A549 (cell line): ENCODE measurements around the gene DNAJC7. TPM values are rescaled to one million over a fixed set of nuclear protein-coding genes. Genes with fewer than 3 reads are reported as not detected.

ENCODE experiments used
- ATAC-seq, 2 experiments: fragments of 200-7000 bp in 1 of 2; fragments of >200 bp in 1 of 2; cut with Nextera tagmentation in 1 of 2; cut with Tn5 transposase in 1 of 2; 3 replicates each; pipeline versions ENCODE4 v1.8.0 to v1.9.1; 2018 to 2020; ENCODE audit warnings: mild to moderate bottlenecking in 1 of 2, moderate library complexity in 1 of 2
- CTCF ChIA-PET: fragments of 300-600 bp; sonication (Branson Sonifier 250); formaldehyde crosslinking; extraction: SDS; loops from one replicate; lab custom pipeline; 2021; ENCODE audit warnings: antibody characterized with exemption, inconsistent platforms; lab: Yijun Ruan, JAX
- POLR2A ChIA-PET: fragments of 350-600 bp; formaldehyde crosslinking; extraction: SDS; loops from one replicate; lab custom pipeline; 2021; ENCODE audit warnings: antibody characterized with exemption, inconsistent platforms; lab: Yijun Ruan, JAX
- DNase-seq, 2 experiments: peaks; one replicate each; pipeline versions ENCODE4 v3.0.0 to v3.0.0-alpha.2; 2011 to 2016; ENCODE audit warnings: low read depth in 1 of 2, low spot score in 1 of 2
- FAIRE-seq: peaks from 2 replicates; lab custom pipeline; 2011; peaks lifted over from hg19 to GRCh38; lab: Jason Lieb, UNC
- H3K27ac ChIP-seq, 2 experiments: fragments of >200 bp; sonication (Bioruptor Twin); formaldehyde crosslinking; 3 replicates each; pipeline ENCODE4 v1.5.1; 2016 to 2017
- H3K4me1 ChIP-seq: fragments of >200 bp; sonication (Bioruptor Twin); formaldehyde crosslinking; 3 replicates; pipeline ENCODE4 v1.6.1; 2016
- H3K4me2 ChIP-seq: fragments of >200 bp; sonication (Bioruptor Twin); formaldehyde crosslinking; 3 replicates; pipeline ENCODE4 v1.6.1; 2016
- H3K4me3 ChIP-seq: fragments of >200 bp; sonication (Bioruptor Twin); formaldehyde crosslinking; 3 replicates; pipeline ENCODE4 v1.5.1; 2016
- H3K9me3 ChIP-seq: fragments of >200 bp; sonication (Bioruptor Twin); formaldehyde crosslinking; 3 replicates; pipeline ENCODE4 v1.6.1; 2016
- CBX2 ChIP-seq: fragments of 200-600 bp; sonication (generic); IDR thresholded peaks from 2 replicates; pipeline ENCODE4 v1.6.1; 2016; ENCODE audit warnings: low read depth, mild to moderate bottlenecking, borderline replicate concordance
- CBX8 ChIP-seq: fragments of 200-600 bp; sonication (generic); IDR thresholded peaks from 2 replicates; pipeline ENCODE4 v1.6.1; 2016
- CHD4 ChIP-seq: fragments of 200-600 bp; sonication (generic); IDR thresholded peaks from 2 replicates; pipeline ENCODE4 v1.6.1; 2016; ENCODE audit warnings: antibody characterized with exemption, mild to moderate bottlenecking, borderline replicate concordance
- EHF ChIP-seq: fragments of 250-450 bp; sonication (Bioruptor Pico); IDR thresholded peaks from 2 replicates; pipeline ENCODE4 v1.5.0; 2020; ENCODE audit warnings: mild to moderate bottlenecking
- EP300 ChIP-seq, 2 experiments: fragments of >200 bp; sonication (Bioruptor Twin); formaldehyde crosslinking; IDR thresholded peaks; 2 replicates in 1 of 2; 3 replicates in 1 of 2; pipeline ENCODE4 v1.6.1; 2016 to 2017
- FOXS1 ChIP-seq: fragments of 250-450 bp; sonication (Bioruptor Pico); IDR thresholded peaks from 2 replicates; pipeline ENCODE4 v1.5.0; 2020; ENCODE audit warnings: mild to moderate bottlenecking, moderate library complexity
- HEYL ChIP-seq: fragments of 250-450 bp; sonication (Bioruptor Pico); IDR thresholded peaks from 2 replicates; pipeline ENCODE4 v1.8.0; 2021; ENCODE audit warnings: mild to moderate bottlenecking, moderate library complexity
- JUNB ChIP-seq: fragments of >200 bp; sonication (Bioruptor Twin); formaldehyde crosslinking; IDR thresholded peaks from 2 replicates; pipeline ENCODE4 v1.6.1; 2016
- KDM5A ChIP-seq: fragments of 200-600 bp; sonication (generic); IDR thresholded peaks from 2 replicates; pipeline ENCODE4 v1.6.1; 2016; ENCODE audit warnings: antibody characterized with exemption, mild to moderate bottlenecking
- MAFK ChIP-seq: fragments of 450-650 bp; IDR thresholded peaks from 2 replicates; pipeline ENCODE4 v1.6.1; 2014; ENCODE audit not compliant: partially characterized antibody
- MYC ChIP-seq: IDR thresholded peaks from 2 replicates; pipeline ENCODE4 v1.6.1; 2012; ENCODE audit warnings: mild to moderate bottlenecking, inconsistent platforms, low read length, improper control_type of control experiment, borderline replicate concordance
- POLR2A ChIP-seq: IDR thresholded peaks from 2 replicates; pipeline ENCODE4 v1.6.1; 2012; ENCODE audit warnings: mild to moderate bottlenecking, low read length
- POLR2AphosphoS2 ChIP-seq: conservative IDR thresholded peaks from 2 replicates; pipeline ENCODE4 v1.6.1; 2012; ENCODE audit warnings: low read length, improper control_type of control experiment, inconsistent platforms
- RARB ChIP-seq: fragments of 250-450 bp; sonication (Bioruptor Pico); IDR thresholded peaks from 2 replicates; pipeline ENCODE4 v1.8.0; 2021; ENCODE audit warnings: mild to moderate bottlenecking, moderate library complexity
- TFCP2L1 ChIP-seq: fragments of 250-450 bp; sonication (Bioruptor Pico); IDR thresholded peaks from 2 replicates; pipeline ENCODE4 v1.5.0; 2021; ENCODE audit warnings: mild to moderate bottlenecking
- TP53 ChIP-seq: fragments of 250-450 bp; sonication (Bioruptor Pico); IDR thresholded peaks from 2 replicates; pipeline ENCODE4 v1.5.0; 2021; ENCODE audit warnings: mild to moderate bottlenecking, moderate library complexity
- ZNF302 ChIP-seq: fragments of 250-450 bp; sonication (Bioruptor Pico); IDR thresholded peaks from 2 replicates; pipeline ENCODE4 v1.9.0; 2021; ENCODE audit warnings: inconsistent platforms, mild to moderate bottlenecking, moderate library complexity
- WGBS: methylation state at CpG from one replicate; pipeline ENCODE4 v1.1.6; 2017; ENCODE audit errors: missing lambda C conversion rate; 5-methylcytosine and 5-hydroxymethylcytosine counted together
- polyA plus RNA-seq, 4 experiments: library from polyadenylated mRNA; depleted of rRNA in 3 of 4; stranded (reverse); fragments of >200 nt; fragmentation: RNase III in 1 of 4; extraction: RNeasy Plus Mini Kit Qiagen cat#74134 plus additional on column Dnase treatment in 1 of 4; gene quantifications; 2 replicates in 3 of 4; 3 replicates in 1 of 4; pipeline ENCODE4 v1.2.3, GENCODE V29; 2011 to 2017
- TF ChIP-seq, protein P1 (sequence below): fragments of >200 bp; sonication (Bioruptor Twin); formaldehyde crosslinking; IDR thresholded peaks from 3 replicates; pipeline ENCODE4 v1.6.1; 2016
- TF ChIP-seq, protein P2 (sequence below): fragments of 200-600 bp; sonication (generic); IDR thresholded peaks from 2 replicates; pipeline ENCODE4 v1.6.1; 2016; ENCODE audit warnings: antibody characterized with exemption, mild to moderate bottlenecking, moderate library complexity
- TF ChIP-seq, protein P3 (sequence below): fragments of 450-650 bp; IDR thresholded peaks from 2 replicates; pipeline ENCODE4 v1.6.1; 2014; ENCODE audit warnings: antibody characterized with exemption
- TF ChIP-seq, protein P4 (sequence below): IDR thresholded peaks from 2 replicates; pipeline ENCODE4 v1.6.1; 2012
- TF ChIP-seq, protein P5 (sequence below): fragments of 150-350 bp; IDR thresholded peaks from 2 replicates; pipeline ENCODE4 v1.6.1; 2014; ENCODE audit warnings: low read depth, mild to moderate bottlenecking, low read length
- TF ChIP-seq, protein P6 (sequence below): fragments of 250-450 bp; sonication (Bioruptor Pico); IDR thresholded peaks from 2 replicates; pipeline ENCODE4 v1.5.0; 2021; ENCODE audit warnings: mild to moderate bottlenecking, moderate library complexity, borderline replicate concordance
- TF ChIP-seq, protein P7 (sequence below): fragments of >200 bp; sonication (Bioruptor Twin); formaldehyde crosslinking; IDR thresholded peaks from 3 replicates; pipeline ENCODE4 v1.5.1; 2016

The DNAJC7 gene
- polyA plus RNA-seq, 2 of the 4 experiments (the other 2 are of a cell fraction): 95.3 to 148 TPM

DNA sequence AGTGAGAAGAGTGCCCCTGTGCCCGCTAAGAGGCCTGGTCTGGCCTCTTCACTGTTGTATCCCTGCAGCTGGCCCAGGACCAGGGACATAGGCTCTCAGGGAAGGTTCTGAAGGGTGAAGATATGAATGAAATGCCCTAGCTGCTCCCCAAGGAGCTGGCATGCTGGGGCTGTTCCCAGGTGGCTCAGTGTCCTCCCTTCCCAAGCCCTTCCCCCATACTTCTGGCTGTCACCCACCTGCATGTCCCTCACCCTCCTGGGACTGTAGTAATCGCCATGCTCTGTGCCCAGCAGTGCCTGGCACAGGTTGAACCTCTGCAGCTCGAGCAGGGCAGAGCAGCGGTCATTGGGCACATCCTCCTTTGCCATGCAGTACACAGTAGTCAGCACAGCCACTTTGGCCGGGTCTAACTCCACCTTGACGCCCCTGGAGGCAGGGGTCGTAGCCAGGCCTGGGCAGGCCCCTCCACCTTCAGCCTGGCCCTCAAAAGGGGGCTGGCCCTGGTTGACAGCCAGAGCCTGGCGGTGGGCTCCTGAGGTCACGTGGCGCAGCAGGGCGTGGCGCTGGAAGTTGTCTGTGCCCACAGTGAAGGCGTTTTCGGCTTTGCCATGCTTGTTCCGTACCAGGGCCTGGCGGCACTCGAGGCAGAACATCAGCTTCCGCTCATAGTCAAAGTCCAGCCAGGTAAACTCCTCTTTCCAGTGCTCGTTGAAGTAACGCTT is 25.5 kb upstream of the DNAJC7 start:
- H3K4me1 ChIP-seq: no peaks in the 10 kb centered on the region
- ChIA-PET CTCF (interaction anchor here (0.6 to 22.6 kb wide), 8 partner anchors 21 to 204 kb away, joined by 3 to 346 read pairs (median 4); partner anchors contain the start of genes DNAJC7, NKIRAS2 and ODAD4), POLR2A (no interaction called here)
- H3K4me2 ChIP-seq: no peak overlapping the region
- no peak for FAIRE-seq
- ATAC-seq: no peak
- no peak for DNase-seq
- H3K4me3 ChIP-seq: no peak overlapping the region
- H3K27ac ChIP-seq: no peak overlapping the region
- no peaks in the 10 kb centered on the region for H3K9me3 ChIP-seq
- whole genome bisulfite sequencing: 85% methylated on average over 19 of the region's 20 CpGs
- TF ChIP-seq CHD4 (no peak), CBX2 (no peak), MAFK (no peak), ZNF302 (no peak), EHF (CRISPR knock-in tag) (no peak), KDM5A (no peak), POLR2A (no peak), HEYL (no peak), TP53 (no peak)
- TF ChIP-seq, protein P1, sequence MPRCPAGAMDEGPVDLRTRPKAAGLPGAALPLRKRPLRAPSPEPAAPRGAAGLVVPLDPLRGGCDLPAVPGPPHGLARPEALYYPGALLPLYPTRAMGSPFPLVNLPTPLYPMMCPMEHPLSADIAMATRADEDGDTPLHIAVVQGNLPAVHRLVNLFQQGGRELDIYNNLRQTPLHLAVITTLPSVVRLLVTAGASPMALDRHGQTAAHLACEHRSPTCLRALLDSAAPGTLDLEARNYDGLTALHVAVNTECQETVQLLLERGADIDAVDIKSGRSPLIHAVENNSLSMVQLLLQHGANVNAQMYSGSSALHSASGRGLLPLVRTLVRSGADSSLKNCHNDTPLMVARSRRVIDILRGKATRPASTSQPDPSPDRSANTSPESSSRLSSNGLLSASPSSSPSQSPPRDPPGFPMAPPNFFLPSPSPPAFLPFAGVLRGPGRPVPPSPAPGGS: no peak
- TF ChIP-seq, protein P2, sequence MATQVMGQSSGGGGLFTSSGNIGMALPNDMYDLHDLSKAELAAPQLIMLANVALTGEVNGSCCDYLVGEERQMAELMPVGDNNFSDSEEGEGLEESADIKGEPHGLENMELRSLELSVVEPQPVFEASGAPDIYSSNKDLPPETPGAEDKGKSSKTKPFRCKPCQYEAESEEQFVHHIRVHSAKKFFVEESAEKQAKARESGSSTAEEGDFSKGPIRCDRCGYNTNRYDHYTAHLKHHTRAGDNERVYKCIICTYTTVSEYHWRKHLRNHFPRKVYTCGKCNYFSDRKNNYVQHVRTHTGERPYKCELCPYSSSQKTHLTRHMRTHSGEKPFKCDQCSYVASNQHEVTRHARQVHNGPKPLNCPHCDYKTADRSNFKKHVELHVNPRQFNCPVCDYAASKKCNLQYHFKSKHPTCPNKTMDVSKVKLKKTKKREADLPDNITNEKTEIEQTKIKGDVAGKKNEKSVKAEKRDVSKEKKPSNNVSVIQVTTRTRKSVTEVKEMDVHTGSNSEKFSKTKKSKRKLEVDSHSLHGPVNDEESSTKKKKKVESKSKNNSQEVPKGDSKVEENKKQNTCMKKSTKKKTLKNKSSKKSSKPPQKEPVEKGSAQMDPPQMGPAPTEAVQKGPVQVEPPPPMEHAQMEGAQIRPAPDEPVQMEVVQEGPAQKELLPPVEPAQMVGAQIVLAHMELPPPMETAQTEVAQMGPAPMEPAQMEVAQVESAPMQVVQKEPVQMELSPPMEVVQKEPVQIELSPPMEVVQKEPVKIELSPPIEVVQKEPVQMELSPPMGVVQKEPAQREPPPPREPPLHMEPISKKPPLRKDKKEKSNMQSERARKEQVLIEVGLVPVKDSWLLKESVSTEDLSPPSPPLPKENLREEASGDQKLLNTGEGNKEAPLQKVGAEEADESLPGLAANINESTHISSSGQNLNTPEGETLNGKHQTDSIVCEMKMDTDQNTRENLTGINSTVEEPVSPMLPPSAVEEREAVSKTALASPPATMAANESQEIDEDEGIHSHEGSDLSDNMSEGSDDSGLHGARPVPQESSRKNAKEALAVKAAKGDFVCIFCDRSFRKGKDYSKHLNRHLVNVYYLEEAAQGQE: no peak
- TF ChIP-seq, protein P3, sequence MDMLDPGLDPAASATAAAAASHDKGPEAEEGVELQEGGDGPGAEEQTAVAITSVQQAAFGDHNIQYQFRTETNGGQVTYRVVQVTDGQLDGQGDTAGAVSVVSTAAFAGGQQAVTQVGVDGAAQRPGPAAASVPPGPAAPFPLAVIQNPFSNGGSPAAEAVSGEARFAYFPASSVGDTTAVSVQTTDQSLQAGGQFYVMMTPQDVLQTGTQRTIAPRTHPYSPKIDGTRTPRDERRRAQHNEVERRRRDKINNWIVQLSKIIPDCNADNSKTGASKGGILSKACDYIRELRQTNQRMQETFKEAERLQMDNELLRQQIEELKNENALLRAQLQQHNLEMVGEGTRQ: no peak
- TF ChIP-seq, protein P4, sequence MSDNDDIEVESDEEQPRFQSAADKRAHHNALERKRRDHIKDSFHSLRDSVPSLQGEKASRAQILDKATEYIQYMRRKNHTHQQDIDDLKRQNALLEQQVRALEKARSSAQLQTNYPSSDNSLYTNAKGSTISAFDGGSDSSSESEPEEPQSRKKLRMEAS: no peak
- TF ChIP-seq, protein P5, sequence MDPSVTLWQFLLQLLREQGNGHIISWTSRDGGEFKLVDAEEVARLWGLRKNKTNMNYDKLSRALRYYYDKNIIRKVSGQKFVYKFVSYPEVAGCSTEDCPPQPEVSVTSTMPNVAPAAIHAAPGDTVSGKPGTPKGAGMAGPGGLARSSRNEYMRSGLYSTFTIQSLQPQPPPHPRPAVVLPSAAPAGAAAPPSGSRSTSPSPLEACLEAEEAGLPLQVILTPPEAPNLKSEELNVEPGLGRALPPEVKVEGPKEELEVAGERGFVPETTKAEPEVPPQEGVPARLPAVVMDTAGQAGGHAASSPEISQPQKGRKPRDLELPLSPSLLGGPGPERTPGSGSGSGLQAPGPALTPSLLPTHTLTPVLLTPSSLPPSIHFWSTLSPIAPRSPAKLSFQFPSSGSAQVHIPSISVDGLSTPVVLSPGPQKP: no peak

DNA sequence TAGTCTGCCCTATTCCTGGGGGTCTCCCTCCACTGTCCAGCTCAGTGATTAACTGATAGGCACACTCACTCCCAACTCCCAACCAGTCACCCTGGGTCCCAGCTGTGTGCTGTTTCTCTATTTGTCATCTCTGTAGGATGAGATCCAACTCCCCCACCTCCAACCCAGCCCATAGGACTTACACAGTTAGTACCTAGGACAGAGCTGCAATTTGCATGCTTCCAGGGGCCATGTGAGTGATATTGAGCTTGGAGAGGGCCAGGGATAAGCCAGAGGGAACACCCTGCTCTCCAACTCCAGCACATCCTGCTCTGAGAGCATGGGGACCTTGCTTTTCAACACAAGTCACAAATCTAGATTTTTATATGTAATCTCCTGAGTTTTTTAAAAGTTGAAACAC is 24.4 kb upstream of the DNAJC7 start:
- H3K4me1 ChIP-seq: no peaks in the 10 kb centered on the region
- no peak for DNase-seq
- no peak for FAIRE-seq
- H3K4me2 ChIP-seq: no peak overlapping the region
- no peaks in the 10 kb centered on the region for H3K9me3 ChIP-seq
- no peak overlapping the region for H3K4me3 ChIP-seq
- ChIA-PET CTCF (interaction anchor here (0.7 to 22.6 kb wide), 12 partner anchors 8 to 205 kb away, joined by 3 to 346 read pairs (median 4); partner anchors contain the start of genes DNAJC7, NKIRAS2 and ODAD4), POLR2A (interaction anchor here (0.6 kb wide), 1 partner anchor 26 kb away, joined by 3 read pairs; no protein-coding TSS in a partner anchor)
- ATAC-seq: no peak
- H3K27ac ChIP-seq: no peak overlapping the region
- TF ChIP-seq MAFK (no peak), POLR2AphosphoS2 (no peak), CBX8 (no peak), MYC (no peak), RARB (no peak), EP300 (IDR thresholded peaks at IDR 0.05) (no peak), JUNB (no peak), ZNF302 (no peak), TFCP2L1 (CRISPR knock-in tag) (no peak), CBX2 (no peak), FOXS1 (CRISPR knock-in tag) (no peak)
- TF ChIP-seq, protein P6, sequence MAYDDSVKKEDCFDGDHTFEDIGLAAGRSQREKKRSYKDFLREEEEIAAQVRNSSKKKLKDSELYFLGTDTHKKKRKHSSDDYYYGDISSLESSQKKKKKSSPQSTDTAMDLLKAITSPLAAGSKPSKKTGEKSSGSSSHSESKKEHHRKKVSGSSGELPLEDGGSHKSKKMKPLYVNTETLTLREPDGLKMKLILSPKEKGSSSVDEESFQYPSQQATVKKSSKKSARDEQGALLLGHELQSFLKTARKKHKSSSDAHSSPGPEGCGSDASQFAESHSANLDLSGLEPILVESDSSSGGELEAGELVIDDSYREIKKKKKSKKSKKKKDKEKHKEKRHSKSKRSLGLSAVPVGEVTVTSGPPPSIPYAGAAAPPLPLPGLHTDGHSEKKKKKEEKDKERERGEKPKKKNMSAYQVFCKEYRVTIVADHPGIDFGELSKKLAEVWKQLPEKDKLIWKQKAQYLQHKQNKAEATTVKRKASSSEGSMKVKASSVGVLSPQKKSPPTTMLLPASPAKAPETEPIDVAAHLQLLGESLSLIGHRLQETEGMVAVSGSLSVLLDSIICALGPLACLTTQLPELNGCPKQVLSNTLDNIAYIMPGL (CRISPR knock-in tag): no peak
- TF ChIP-seq, protein P7, sequence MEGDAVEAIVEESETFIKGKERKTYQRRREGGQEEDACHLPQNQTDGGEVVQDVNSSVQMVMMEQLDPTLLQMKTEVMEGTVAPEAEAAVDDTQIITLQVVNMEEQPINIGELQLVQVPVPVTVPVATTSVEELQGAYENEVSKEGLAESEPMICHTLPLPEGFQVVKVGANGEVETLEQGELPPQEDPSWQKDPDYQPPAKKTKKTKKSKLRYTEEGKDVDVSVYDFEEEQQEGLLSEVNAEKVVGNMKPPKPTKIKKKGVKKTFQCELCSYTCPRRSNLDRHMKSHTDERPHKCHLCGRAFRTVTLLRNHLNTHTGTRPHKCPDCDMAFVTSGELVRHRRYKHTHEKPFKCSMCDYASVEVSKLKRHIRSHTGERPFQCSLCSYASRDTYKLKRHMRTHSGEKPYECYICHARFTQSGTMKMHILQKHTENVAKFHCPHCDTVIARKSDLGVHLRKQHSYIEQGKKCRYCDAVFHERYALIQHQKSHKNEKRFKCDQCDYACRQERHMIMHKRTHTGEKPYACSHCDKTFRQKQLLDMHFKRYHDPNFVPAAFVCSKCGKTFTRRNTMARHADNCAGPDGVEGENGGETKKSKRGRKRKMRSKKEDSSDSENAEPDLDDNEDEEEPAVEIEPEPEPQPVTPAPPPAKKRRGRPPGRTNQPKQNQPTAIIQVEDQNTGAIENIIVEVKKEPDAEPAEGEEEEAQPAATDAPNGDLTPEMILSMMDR: no peak
- TF ChIP-seq, protein P5: no peak
